H1 (cell line): ENCODE measurements around the gene ANLN. TPM values are rescaled to one million over a fixed set of nuclear protein-coding genes. Genes with fewer than 3 reads are reported as not detected.

Source experiments
- CBX8 ChIP-seq: fragments of 300-800, 300-1000 bp; sonication (generic); IDR thresholded peaks from 2 replicates; pipeline ENCODE4 v1.7.1; 2016; ENCODE audit warnings: low read depth, low read length, borderline replicate concordance
- MAFK ChIP-seq: IDR thresholded peaks from 2 replicates; pipeline ENCODE4 v1.6.1; 2012; ENCODE audit warnings: low read depth, mild to moderate bottlenecking, improper control_type of control experiment, low read length
- SAP30 ChIP-seq: fragments of 300-600 bp; sonication (generic); IDR thresholded peaks from 2 replicates; pipeline ENCODE4 v1.7.1; 2012; ENCODE audit warnings: low read length, moderate library complexity, mild to moderate bottlenecking, inconsistent platforms; ENCODE audit not compliant: insufficient read depth, insufficient replicate concordance
- TEAD4 ChIP-seq: IDR thresholded peaks from 2 replicates; pipeline ENCODE4 v1.6.1; 2012; ENCODE audit warnings: low read depth, low read length, inconsistent platforms, mixed read lengths
- polyA plus RNA-seq, 7 experiments: library from polyadenylated mRNA; depleted of rRNA in 3 of 7; stranded (reverse) in 5 of 7; unstranded in 2 of 7; fragments of >200 nt in 5 of 7; fragments of 200-250 nt in 2 of 7; gene quantifications; 1 replicate in 5 of 7; 2 replicates in 1 of 7; 4 replicates in 1 of 7; pipeline versions ENCODE4 v1.2.1 to v1.2.3, GENCODE V29; 2011 to 2013; ENCODE audit warnings: missing spikeins in 2 of 7, mixed read lengths in 2 of 7
- total RNA-seq: library from RNA; stranded (reverse); fragmentation: NEBNext Ultra II Directional; extraction: Animal tissue kit (Norgen Biotek cat#: 25700); gene quantifications from 2 replicates; pipeline ENCODE4 v1.2.1, GENCODE V29; 2021
- TF ChIP-seq, protein P1 (sequence below), 3 experiments: IDR thresholded peaks; 1 replicate in 2 of 3; 2 replicates in 1 of 3; pipeline versions ENCODE4 v1.5.1 to v1.6.1; 2011; ENCODE audit warnings: low read length in 3 of 3, mild to moderate bottlenecking in 3 of 3, inconsistent platforms in 2 of 3, low read depth in 1 of 3, moderate library complexity in 1 of 3; ENCODE audit not compliant: insufficient read depth in 1 of 3; ENCODE audit errors: control extremely low read depth in 1 of 3

ANLN gene
- total and polyA plus RNA-seq, 2 of the 8 experiments (the other 6 are each of a cell fraction or from before 2014, with no cell fraction given), result 18.5 to 90.1 TPM

GRCh38 chr7:36422072-36422471 lies 32.4 kb downstream of the ANLN start (continued):
- TF ChIP-seq, protein P1, sequence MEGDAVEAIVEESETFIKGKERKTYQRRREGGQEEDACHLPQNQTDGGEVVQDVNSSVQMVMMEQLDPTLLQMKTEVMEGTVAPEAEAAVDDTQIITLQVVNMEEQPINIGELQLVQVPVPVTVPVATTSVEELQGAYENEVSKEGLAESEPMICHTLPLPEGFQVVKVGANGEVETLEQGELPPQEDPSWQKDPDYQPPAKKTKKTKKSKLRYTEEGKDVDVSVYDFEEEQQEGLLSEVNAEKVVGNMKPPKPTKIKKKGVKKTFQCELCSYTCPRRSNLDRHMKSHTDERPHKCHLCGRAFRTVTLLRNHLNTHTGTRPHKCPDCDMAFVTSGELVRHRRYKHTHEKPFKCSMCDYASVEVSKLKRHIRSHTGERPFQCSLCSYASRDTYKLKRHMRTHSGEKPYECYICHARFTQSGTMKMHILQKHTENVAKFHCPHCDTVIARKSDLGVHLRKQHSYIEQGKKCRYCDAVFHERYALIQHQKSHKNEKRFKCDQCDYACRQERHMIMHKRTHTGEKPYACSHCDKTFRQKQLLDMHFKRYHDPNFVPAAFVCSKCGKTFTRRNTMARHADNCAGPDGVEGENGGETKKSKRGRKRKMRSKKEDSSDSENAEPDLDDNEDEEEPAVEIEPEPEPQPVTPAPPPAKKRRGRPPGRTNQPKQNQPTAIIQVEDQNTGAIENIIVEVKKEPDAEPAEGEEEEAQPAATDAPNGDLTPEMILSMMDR (IDR thresholded peaks at IDR 0.05; ENCODE audit: control extremely low read depth in 1 of 3, insufficient read depth in 1 of 3, low read depth in 1 of 3, low read length in 3 of 3), result no peak
- no peak for TF ChIP-seq TEAD4
- no peak for TF ChIP-seq MAFK
- no peak for TF ChIP-seq SAP30
- no peak for TF ChIP-seq CBX8
